Body of pancreas (tissue), 4 donors: ENCODE data around the gene PRDX6. TPM values are rescaled to one million over a fixed set of nuclear protein-coding genes. Genes with fewer than 3 reads are reported as not detected.

Experiments
- ATAC-seq: fragments of 150-250 bp; one replicate; pipeline ENCODE4 v1.9.1; 2016
- DNase-seq, 4 donors: peaks; one replicate each; pipeline ENCODE4 v3.0.0-alpha.2; 2019
- H3K27ac ChIP-seq, 4 donors: fragments of 200-600 bp; sonication (generic); 1 replicate in 3 of 4; 2 replicates in 1 of 4; pipeline versions ENCODE4 v1.5.1 to v1.6.1; 2016 to 2019; ENCODE audit warnings: mild to moderate bottlenecking in 1 of 4, mixed read lengths in 1 of 4, moderate library complexity in 1 of 4
- H3K27me3 ChIP-seq, 2 donors: fragments of 200-600 bp; sonication (generic); one replicate each; pipeline ENCODE4 v1.6.0; 2016; ENCODE audit warnings: mild to moderate bottlenecking in 1 of 2
- H3K36me3 ChIP-seq, 2 donors: fragments of 200-600 bp; sonication (generic); replicated peaks in 1 of 2; 2 replicates each; pipeline ENCODE4 v1.5.1; 2016; ENCODE audit warnings: low read depth in 2 of 2; ENCODE audit not compliant: insufficient read depth in 1 of 2
- H3K4me1 ChIP-seq: fragments of 200-600 bp; sonication (generic); one replicate; pipeline ENCODE4 v1.6.0; 2016
- H3K4me3 ChIP-seq, 2 donors: fragments of 200-600 bp; sonication (generic); 1 replicate in 1 of 2; 2 replicates in 1 of 2; pipeline ENCODE4 v1.5.1; 2016 to 2019
- H3K9me3 ChIP-seq, 3 donors: fragments of 200-600 bp; sonication (generic); 1 replicate in 2 of 3; 2 replicates in 1 of 3; pipeline ENCODE4 v1.5.1; 2016
- CTCF ChIP-seq, 7 experiments: fragments of 450-650 bp in 4 of 7; fragments of 200-600 bp in 3 of 7; sonication (generic) in 3 of 7; IDR thresholded peaks; one replicate each; pipeline ENCODE4 v1.5.1; 2016 to 2019; ENCODE audit warnings: antibody characterized with exemption in 7 of 7
- POLR2A ChIP-seq, 3 donors: fragments of 450-650 bp; IDR thresholded peaks; one replicate each; pipeline ENCODE4 v1.6.1; 2016; ENCODE audit warnings: antibody characterized with exemption in 3 of 3, mild to moderate bottlenecking in 2 of 3
- WGBS, 2 donors: methylation state at CpG; one replicate each; pipeline ENCODE4 v1.1.5; 2017; 5-methylcytosine and 5-hydroxymethylcytosine counted together
- intact Hi-C: fragments of 100-400 bp; cut with DNase I; formaldehyde crosslinking; loops from one replicate; pipeline ENCODE4 v1.15.1; 2023
- total RNA-seq, 2 donors: library from RNA; depleted of rRNA; stranded (reverse); fragments of >200 nt; gene quantifications; one replicate each; pipeline ENCODE4 v1.1.0, GENCODE V29; 2016

Gene PRDX6
- total RNA-seq, 2 donors from 2014 or later: 64.1 to 222 TPM

GRCh38 chr1:173479649-173480048 is 2.5 kb downstream of the PRDX6 start:
- no peak overlapping the region for H3K27ac ChIP-seq
- H3K9me3 ChIP-seq: no peaks in the 10 kb centered on the region
- no peak for DNase-seq
- no peak for ATAC-seq
- peaks cover 0 to 27% of the 10 kb centered on the region in 2 donors for H3K36me3 ChIP-seq
- H3K4me3 ChIP-seq: no peak overlapping the region
- no peak for TF ChIP-seq POLR2A (IDR thresholded peaks at IDR 0.05)
- TF ChIP-seq CTCF (IDR thresholded peaks at IDR 0.05): no peak
- 58 to 69% methylated on average over 4 of the region's 4 CpGs for WGBS, 2 donors
- H3K4me1 ChIP-seq: peaks cover 29% of the 10 kb centered on the region
- no peaks in the 10 kb centered on the region for H3K27me3 ChIP-seq
- intact Hi-C loops: no loop called here

- no peak overlapping the region for H3K4me3 ChIP-seq
- DNase-seq: no peak
- no peak for ATAC-seq
- peaks cover 13 to 42% of the 10 kb centered on the region in 2 donors for H3K36me3 ChIP-seq
- no peaks in the 10 kb centered on the region for H3K27me3 ChIP-seq
- H3K9me3 ChIP-seq: no peaks in the 10 kb centered on the region
- TF ChIP-seq POLR2A (IDR thresholded peaks at IDR 0.05) (no peak), CTCF (IDR thresholded peaks at IDR 0.05) (no peak)
- peaks cover 22% of the 10 kb centered on the region for H3K4me1 ChIP-seq
- H3K27ac ChIP-seq: no peak overlapping the region
- intact Hi-C loops: no loop called here
- 60 to 70% methylated on average over 1 of the region's 1 CpG for WGBS, 2 donors
Observed at GRCh38 chr1:173481195-173481772, 4.1 kb downstream of the PRDX6 start.

GRCh38 chr1:173482683-173483082 is 5.5 kb downstream of the PRDX6 start:
- H3K4me3 ChIP-seq: no peak overlapping the region
- H3K36me3 ChIP-seq: peaks cover 23 to 49% of the 10 kb centered on the region in 2 donors
- intact Hi-C loops: no loop called here
- DNase-seq (no peak), ATAC-seq (no peak)
- 69 to 78% methylated on average over 1 of the region's 1 CpG for WGBS, 2 donors
- no peak overlapping the region for H3K27ac ChIP-seq
- peaks cover 22% of the 10 kb centered on the region for H3K4me1 ChIP-seq
- H3K9me3 ChIP-seq: no peaks in the 10 kb centered on the region
- H3K27me3 ChIP-seq: no peaks in the 10 kb centered on the region
- no peak for TF ChIP-seq CTCF (IDR thresholded peaks at IDR 0.05)
- no peak for TF ChIP-seq POLR2A (IDR thresholded peaks at IDR 0.05)

- no peak for ATAC-seq
- TF ChIP-seq CTCF (IDR thresholded peaks at IDR 0.05): no peak
- no peak for TF ChIP-seq POLR2A (IDR thresholded peaks at IDR 0.05)
- WGBS, 2 donors: 94 to 96% methylated on average over 2 of the region's 2 CpGs
Observed at GRCh38 chr1:173484276-173484675, 7.1 kb downstream of the PRDX6 start.

GRCh38 chr1:173485401-173485800 is 8.3 kb downstream of the PRDX6 start:
- intact Hi-C loops: no loop called here
- DNase-seq (no peak), ATAC-seq (no peak)
- no peaks in the 10 kb centered on the region for H3K9me3 ChIP-seq
- no peak overlapping the region for H3K27ac ChIP-seq
- H3K4me1 ChIP-seq: no peaks in the 10 kb centered on the region
- no peaks in the 10 kb centered on the region for H3K27me3 ChIP-seq
- WGBS, 2 donors: 81 to 83% methylated on average over 7 of the region's 7 CpGs
- TF ChIP-seq POLR2A (IDR thresholded peaks at IDR 0.05) (no peak), CTCF (IDR thresholded peaks at IDR 0.05) (no peak)
- peaks cover 27 to 57% of the 10 kb centered on the region in 2 donors for H3K36me3 ChIP-seq
- H3K4me3 ChIP-seq: no peak overlapping the region

More at GRCh38 chr1:173484276-173484675, 7.1 kb downstream of the PRDX6 start:
- Histone ChIP-seq H3K4me1 (peaks cover 11% of the 10 kb centered on the region), H3K36me3 (peaks cover 27 to 57% of the 10 kb centered on the region in 2 donors), H3K9me3 (no peaks in the 10 kb centered on the region), H3K27me3 (no peaks in the 10 kb centered on the region), H3K27ac (no peak overlapping the region), H3K4me3 (no peak overlapping the region)
- intact Hi-C loops: no loop called here
- no peak for DNase-seq
